ENCODE measurements around the gene PAXIP1.
"Not testable (repeated sequence)": the region's sequence is repeated elsewhere in the genome, so short reads cannot be mapped to it uniquely, and the experiment has no call there.

Gene PAXIP1

GRCh38 chr7:155003092-155003375 is at the start of gene PAXIP1:
Gene PAXIP1, minus strand, starts transcription at chr7:155003124. Its CDS starts 195 bp downstream, at chr7:155002929.
- DNase-seq = peak; percentile 78

- no peak for DNase-seq
Observed at GRCh38 chr7:155051355-155051754, 48.4 kb upstream of the PAXIP1 start.

- no peak for DNase-seq
Observed at GRCh38 chr7:155048006-155048405, 45.1 kb upstream of the PAXIP1 start.

GRCh38 chr7:155043756-155044155 is 40.8 kb upstream of the PAXIP1 start:
- DNase-seq = no peak

GRCh38 chr7:155038335-155038734 is 35.4 kb upstream of the PAXIP1 start:
- DNase-seq = no peak

- not testable (repeated sequence) for DNase-seq
Observed at GRCh38 chr7:155034495-155034894, 31.6 kb upstream of the PAXIP1 start.

GRCh38 chr7:155032978-155033377 is 30.1 kb upstream of the PAXIP1 start:
- no peak for DNase-seq

- no peak for DNase-seq
Observed at GRCh38 chr7:155027879-155028278, 25.0 kb upstream of the PAXIP1 start.

- DNase-seq = no peak
Observed at GRCh38 chr7:155021699-155022145, 18.8 kb upstream of the PAXIP1 start.

GRCh38 chr7:155020996-155021395 is 18.1 kb upstream of the PAXIP1 start:
- DNase-seq = no peak

GRCh38 chr7:155017834-155018233 is 14.9 kb upstream of the PAXIP1 start:
- no peak for DNase-seq

- no peak for DNase-seq
Observed at GRCh38 chr7:155011086-155011485, 8.2 kb upstream of the PAXIP1 start.

- DNase-seq = peak; percentile 33
Observed at GRCh38 chr7:155009570-155010157, 6.7 kb upstream of the PAXIP1 start.

GRCh38 chr7:155007947-155008346 is 5.0 kb upstream of the PAXIP1 start:
- DNase-seq = peak; percentile 40

- peak; percentile 89 for DNase-seq
Observed at GRCh38 chr7:155003376-155004214, 671 bp upstream of the PAXIP1 start.

GRCh38 chr7:155002411-155003091 is 373 bp downstream of the PAXIP1 start:
- DNase-seq = no peak

- peak; percentile 34 for DNase-seq
Observed at GRCh38 chr7:155001756-155002410, 1.0 kb downstream of the PAXIP1 start.

- DNase-seq = peak; percentile 25
Observed at GRCh38 chr7:155000795-155001194, 2.1 kb downstream of the PAXIP1 start.

- DNase-seq = no peak
Observed at GRCh38 chr7:154998481-154998880, 4.4 kb downstream of the PAXIP1 start.

- no peak for DNase-seq
Observed at GRCh38 chr7:154997840-154998370, 5.0 kb downstream of the PAXIP1 start.

GRCh38 chr7:154996756-154997155 is 6.2 kb downstream of the PAXIP1 start:
- DNase-seq = no peak

- no peak for DNase-seq
Observed at GRCh38 chr7:154996101-154996500, 6.8 kb downstream of the PAXIP1 start.

- DNase-seq = no peak
Observed at GRCh38 chr7:154994996-154995395, 7.9 kb downstream of the PAXIP1 start.

Data from CD4-positive, alpha-beta T cell treated with Interleukin-12 subunit alpha and Interleukin-12 subunit beta, for 1 hour (primary cell).